HEK293T (cell line): ENCODE data around the gene FARP1.

Experiments
- CTCF ChIA-PET: fragments of 350-600 bp; formaldehyde crosslinking; extraction: SDS; loops from one replicate; lab custom pipeline; 2021; ENCODE audit warnings: antibody characterized with exemption, inconsistent platforms; lab: Yijun Ruan, JAX
- POLR2A ChIA-PET: fragments of 350-600 bp; formaldehyde crosslinking; extraction: SDS; loops from one replicate; lab custom pipeline; 2020; ENCODE audit warnings: antibody characterized with exemption, inconsistent platforms; lab: Yijun Ruan, JAX
- DNase-seq: peaks from one replicate; pipeline ENCODE4 v3.0.0; 2012; ENCODE audit warnings: mixed read lengths; ENCODE audit errors: extremely low spot score
- ARNT ChIP-seq: fragments of 450-650 bp; IDR thresholded peaks from 2 replicates; pipeline ENCODE4 v1.6.1; 2017; ENCODE audit warnings: mild to moderate bottlenecking
- BHLHE40 ChIP-seq: fragments of 450-650 bp; IDR thresholded peaks from 2 replicates; pipeline ENCODE4 v1.6.1; 2016; ENCODE audit warnings: mild to moderate bottlenecking, moderate library complexity, borderline replicate concordance
- CTBP1 ChIP-seq: fragments of 450-650 bp; IDR thresholded peaks from 2 replicates; pipeline ENCODE4 v1.6.1; 2016; ENCODE audit warnings: borderline replicate concordance
- ELF4 ChIP-seq: fragments of 450-650 bp; IDR thresholded peaks from 2 replicates; pipeline ENCODE4 v1.6.1; 2017; ENCODE audit warnings: antibody characterized with exemption
- FOXA1 ChIP-seq: fragments of 450-650 bp; IDR thresholded peaks from 2 replicates; pipeline ENCODE4 v1.6.1; 2016; ENCODE audit warnings: mild to moderate bottlenecking
- FOXK2 ChIP-seq: fragments of 450-650 bp; IDR thresholded peaks from 2 replicates; pipeline ENCODE4 v1.6.1; 2016; ENCODE audit warnings: mild to moderate bottlenecking
- FOXM1 ChIP-seq: fragments of 450-650 bp; IDR thresholded peaks from 2 replicates; pipeline ENCODE4 v1.6.1; 2017; ENCODE audit warnings: mild to moderate bottlenecking, borderline replicate concordance
- HDGF ChIP-seq: fragments of 450-650 bp; IDR thresholded peaks from 2 replicates; pipeline ENCODE4 v1.6.1; 2017; ENCODE audit warnings: antibody characterized with exemption, borderline replicate concordance
- L3MBTL2 ChIP-seq: fragments of 450-650 bp; conservative IDR thresholded peaks from 2 replicates; pipeline ENCODE4 v1.6.1; 2016; ENCODE audit warnings: mild to moderate bottlenecking
- LEF1 ChIP-seq: fragments of 450-650 bp; IDR thresholded peaks from 2 replicates; pipeline ENCODE4 v1.6.1; 2017; ENCODE audit warnings: mild to moderate bottlenecking, borderline replicate concordance
- NFRKB ChIP-seq: fragments of 450-650 bp; IDR thresholded peaks from 2 replicates; pipeline ENCODE4 v1.6.1; 2016; ENCODE audit warnings: mild to moderate bottlenecking, moderate library complexity
- PKNOX1 ChIP-seq: fragments of 450-650 bp; IDR thresholded peaks from 2 replicates; pipeline ENCODE4 v1.6.1; 2016
- SP1 ChIP-seq: fragments of 450-650 bp; IDR thresholded peaks from 2 replicates; pipeline ENCODE4 v1.6.1; 2017
- SUZ12 ChIP-seq: fragments of 450-650 bp; IDR thresholded peaks from 2 replicates; pipeline ENCODE4 v1.6.1; 2016; ENCODE audit warnings: mild to moderate bottlenecking
- TARDBP ChIP-seq: fragments of 450-650 bp; IDR thresholded peaks from 2 replicates; pipeline ENCODE4 v1.6.1; 2016
- ZNF384 ChIP-seq: fragments of 450-650 bp; IDR thresholded peaks from 2 replicates; pipeline ENCODE4 v1.6.1; 2016

Gene FARP1

DNA sequence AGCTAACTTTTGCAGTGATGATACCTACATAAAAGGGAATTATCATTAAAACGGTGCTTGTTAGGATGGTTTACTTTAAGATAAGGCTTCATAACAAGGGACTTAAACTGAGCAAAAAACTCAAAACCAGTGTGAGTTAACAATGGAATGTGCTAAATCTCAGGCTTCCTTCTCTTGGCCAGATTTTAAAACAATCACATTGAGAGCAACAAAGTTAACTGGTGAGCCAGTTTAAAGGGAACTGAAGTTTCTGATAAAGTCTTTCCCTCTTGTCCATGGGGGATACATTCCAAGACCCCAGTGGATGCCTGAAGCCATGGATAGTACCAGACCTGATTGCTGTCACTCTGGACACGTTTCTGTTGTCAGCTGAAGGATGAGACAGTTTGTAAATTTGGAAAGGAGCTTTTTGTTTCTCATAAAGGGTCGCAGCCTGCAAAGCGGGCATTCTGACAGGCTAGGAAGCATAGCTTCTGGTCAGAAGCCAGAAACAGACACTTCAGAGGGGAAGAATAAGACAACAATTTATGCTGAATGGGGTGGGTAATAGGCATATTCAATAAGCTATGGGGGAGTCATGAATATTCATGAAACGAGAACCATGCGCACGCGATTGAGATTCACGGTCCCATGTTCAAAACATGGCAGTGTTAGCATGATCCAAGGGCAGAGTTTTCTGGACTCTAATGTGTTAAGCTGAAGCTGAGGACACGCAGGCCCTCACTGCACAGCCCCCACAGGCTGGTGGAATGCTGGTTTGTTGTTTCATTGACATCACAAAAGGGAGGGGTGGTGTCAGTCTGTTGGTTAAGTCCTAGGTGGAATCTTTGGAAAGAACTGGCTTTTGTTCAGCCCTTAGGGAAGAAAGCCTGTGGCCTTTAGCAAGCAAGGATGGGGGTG lies 184.7 kb downstream of the FARP1 start:
- no peak for DNase-seq
- ChIA-PET CTCF (interaction anchor here (0.7 kb wide), 1 partner anchor 22 kb away, joined by 4 read pairs; no protein-coding TSS in a partner anchor), POLR2A (interaction anchor here (0.5 kb wide), 1 partner anchor 133 kb away, joined by 3 read pairs; no protein-coding TSS in a partner anchor)
- TF ChIP-seq ZNF384, result no peak
- TF ChIP-seq ELF4, result no peak
- no peak for TF ChIP-seq CTBP1
- TF ChIP-seq FOXA1, result no peak
- no peak for TF ChIP-seq FOXM1
- TF ChIP-seq SP1, result no peak
- TF ChIP-seq NFRKB, result no peak
- no peak for TF ChIP-seq HDGF
- TF ChIP-seq LEF1, result no peak
- TF ChIP-seq BHLHE40, result no peak
- no peak for TF ChIP-seq PKNOX1
- TF ChIP-seq TARDBP, result no peak
- TF ChIP-seq FOXK2, result no peak

GRCh38 chr13:98328511-98328910 lies 185.6 kb downstream of the FARP1 start:
- no peak for TF ChIP-seq ZNF384
- no peak for TF ChIP-seq ELF4
- TF ChIP-seq FOXA1, result no peak
- no peak for TF ChIP-seq TARDBP
- no peak for TF ChIP-seq NFRKB
- no peak for TF ChIP-seq LEF1
- TF ChIP-seq HDGF, result no peak
- no peak for TF ChIP-seq CTBP1
- TF ChIP-seq SP1, result no peak
- no peak for TF ChIP-seq BHLHE40
- TF ChIP-seq SUZ12, result no peak
- no peak for TF ChIP-seq FOXM1
- no peak for TF ChIP-seq PKNOX1
- no peak for TF ChIP-seq L3MBTL2
- no peak for TF ChIP-seq ARNT
- CTCF ChIA-PET, result no interaction called here
- no peak for DNase-seq
- POLR2A ChIA-PET, result no interaction called here

DNA sequence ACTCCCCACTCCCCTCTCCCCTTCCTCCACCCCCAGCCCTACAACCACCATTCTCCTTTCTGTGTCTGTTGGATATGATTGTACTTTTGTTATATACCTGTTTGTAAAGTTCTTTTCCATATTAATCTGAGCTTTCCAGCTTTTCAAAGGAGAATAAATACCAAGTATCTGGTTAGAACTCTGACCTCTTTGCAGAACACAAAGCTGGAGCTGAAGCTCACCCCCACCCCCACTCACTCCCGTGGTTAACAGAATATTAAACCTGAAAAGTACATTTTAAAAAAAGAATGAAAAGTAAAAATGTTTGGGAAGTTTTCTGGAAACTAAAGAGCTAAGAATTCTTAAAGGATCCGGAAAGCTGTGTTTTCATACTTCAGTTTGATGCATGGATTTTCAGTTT lies 189.3 kb downstream of the FARP1 start:
- ChIA-PET CTCF (no interaction called here), POLR2A (no interaction called here)
- TF ChIP-seq L3MBTL2 (no peak), ELF4 (no peak), CTBP1 (no peak), SUZ12 (no peak), SP1 (no peak), FOXM1 (no peak)
- no peak for DNase-seq

DNA sequence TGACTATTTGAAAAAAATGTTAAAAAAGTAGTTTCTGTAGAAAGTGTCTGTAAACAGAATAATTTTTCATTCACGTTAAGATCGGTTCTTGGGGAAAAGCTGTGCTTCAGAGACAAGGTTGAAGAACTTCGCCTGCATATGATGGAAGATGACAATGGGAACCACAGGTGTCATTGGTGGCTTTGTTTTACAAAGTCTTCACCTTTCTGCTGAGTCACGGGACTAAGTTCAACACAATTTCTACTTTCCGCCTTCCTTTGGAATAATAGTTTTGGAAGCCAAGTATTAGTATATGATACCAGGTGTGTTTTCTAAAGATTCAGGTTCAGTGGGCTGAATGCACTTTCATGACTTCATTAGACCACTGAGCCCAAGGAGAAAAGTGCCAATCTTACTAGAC lies 189.8 kb downstream of the FARP1 start:
- no peak for TF ChIP-seq ARNT
- no peak for TF ChIP-seq L3MBTL2
- no peak for TF ChIP-seq LEF1
- ChIA-PET CTCF (no interaction called here), POLR2A (no interaction called here)
- DNase-seq, result no peak

GRCh38 chr13:98333486-98333885 lies 190.6 kb downstream of the FARP1 start:
- CTCF ChIA-PET, result no interaction called here
- TF ChIP-seq FOXK2 (no peak), L3MBTL2 (no peak), TARDBP (no peak), SUZ12 (no peak), ZNF384 (no peak), CTBP1 (no peak), ELF4 (no peak), FOXM1 (no peak), PKNOX1 (no peak), LEF1 (no peak), FOXA1 (no peak), NFRKB (no peak), SP1 (no peak), HDGF (no peak), BHLHE40 (no peak), ARNT (no peak)
- POLR2A ChIA-PET, result no interaction called here

GRCh38 chr13:98334620-98335205 lies 191.8 kb downstream of the FARP1 start:
- CTCF ChIA-PET, result no interaction called here
- POLR2A ChIA-PET, result no interaction called here

More at GRCh38 chr13:98333486-98333885, 190.6 kb downstream of the FARP1 start:
- no peak for DNase-seq

More at GRCh38 chr13:98334620-98335205, 191.8 kb downstream of the FARP1 start:
- no peak for DNase-seq
- TF ChIP-seq NFRKB, result no peak
- no peak for TF ChIP-seq FOXK2
- TF ChIP-seq ZNF384, result no peak
- no peak for TF ChIP-seq SP1
- TF ChIP-seq ELF4, result no peak
- no peak for TF ChIP-seq ARNT
- no peak for TF ChIP-seq L3MBTL2
- TF ChIP-seq LEF1, result no peak
- no peak for TF ChIP-seq SUZ12
- no peak for TF ChIP-seq BHLHE40
- no peak for TF ChIP-seq FOXA1
